ENCODE results near the gene CERK.

The CERK gene

DNA sequence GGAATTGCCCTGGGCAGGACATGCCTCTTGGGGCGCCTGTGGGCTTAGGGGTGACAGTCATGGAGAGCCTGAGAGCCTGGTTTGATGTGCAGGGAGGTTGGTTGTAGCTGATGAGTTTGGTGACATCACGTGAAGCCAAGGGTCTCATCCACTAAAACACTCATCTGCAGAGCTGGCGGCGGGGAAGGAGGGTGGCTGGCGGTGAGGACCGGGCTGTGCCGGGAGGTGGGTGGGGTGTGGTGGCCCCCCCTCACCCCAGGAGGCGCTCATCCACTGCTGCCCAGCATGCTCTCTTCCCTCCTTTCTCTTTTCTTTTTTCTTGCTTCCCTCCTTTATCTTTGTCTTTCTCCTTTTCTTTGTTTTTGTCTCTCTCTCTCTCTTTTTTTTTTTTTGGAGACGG, 68.9 kb downstream of the CERK start:
- H3K4me3 ChIP-seq (ENCODE audit: low read depth, low read length): no peak overlapping the region
- no peak for DNase-seq (ENCODE audit: low read depth)
- TF ChIP-seq, protein P1, sequence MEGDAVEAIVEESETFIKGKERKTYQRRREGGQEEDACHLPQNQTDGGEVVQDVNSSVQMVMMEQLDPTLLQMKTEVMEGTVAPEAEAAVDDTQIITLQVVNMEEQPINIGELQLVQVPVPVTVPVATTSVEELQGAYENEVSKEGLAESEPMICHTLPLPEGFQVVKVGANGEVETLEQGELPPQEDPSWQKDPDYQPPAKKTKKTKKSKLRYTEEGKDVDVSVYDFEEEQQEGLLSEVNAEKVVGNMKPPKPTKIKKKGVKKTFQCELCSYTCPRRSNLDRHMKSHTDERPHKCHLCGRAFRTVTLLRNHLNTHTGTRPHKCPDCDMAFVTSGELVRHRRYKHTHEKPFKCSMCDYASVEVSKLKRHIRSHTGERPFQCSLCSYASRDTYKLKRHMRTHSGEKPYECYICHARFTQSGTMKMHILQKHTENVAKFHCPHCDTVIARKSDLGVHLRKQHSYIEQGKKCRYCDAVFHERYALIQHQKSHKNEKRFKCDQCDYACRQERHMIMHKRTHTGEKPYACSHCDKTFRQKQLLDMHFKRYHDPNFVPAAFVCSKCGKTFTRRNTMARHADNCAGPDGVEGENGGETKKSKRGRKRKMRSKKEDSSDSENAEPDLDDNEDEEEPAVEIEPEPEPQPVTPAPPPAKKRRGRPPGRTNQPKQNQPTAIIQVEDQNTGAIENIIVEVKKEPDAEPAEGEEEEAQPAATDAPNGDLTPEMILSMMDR (IDR thresholded peaks at IDR 0.05; ENCODE audit: control insufficient read depth, extremely low read depth, insufficient read depth): no peak

DNA sequence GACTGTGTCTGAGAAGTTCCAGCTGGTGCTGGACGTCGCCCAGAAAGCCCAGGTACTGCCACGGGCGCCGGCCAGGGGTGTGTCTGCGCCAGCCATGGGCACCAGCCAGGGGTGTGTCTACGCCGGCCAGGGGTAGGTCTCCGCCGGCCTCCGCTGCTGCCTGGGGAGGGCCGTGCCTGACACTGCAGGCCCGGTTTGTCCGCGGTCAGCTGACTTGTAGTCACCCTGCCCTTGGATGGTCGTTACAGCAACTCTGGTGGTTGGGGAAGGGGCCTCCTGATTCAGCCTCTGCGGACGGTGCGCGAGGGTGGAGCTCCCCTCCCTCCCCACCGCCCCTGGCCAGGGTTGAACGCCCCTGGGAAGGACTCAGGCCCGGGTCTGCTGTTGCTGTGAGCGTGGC, 69.9 kb downstream of the CERK start:
- TF ChIP-seq, protein P1 (IDR thresholded peaks at IDR 0.05; ENCODE audit: control insufficient read depth, extremely low read depth, insufficient read depth): no peak
- DNase-seq (ENCODE audit: low read depth): no peak
- H3K4me3 ChIP-seq (ENCODE audit: low read depth, low read length): no peak overlapping the region

DNA sequence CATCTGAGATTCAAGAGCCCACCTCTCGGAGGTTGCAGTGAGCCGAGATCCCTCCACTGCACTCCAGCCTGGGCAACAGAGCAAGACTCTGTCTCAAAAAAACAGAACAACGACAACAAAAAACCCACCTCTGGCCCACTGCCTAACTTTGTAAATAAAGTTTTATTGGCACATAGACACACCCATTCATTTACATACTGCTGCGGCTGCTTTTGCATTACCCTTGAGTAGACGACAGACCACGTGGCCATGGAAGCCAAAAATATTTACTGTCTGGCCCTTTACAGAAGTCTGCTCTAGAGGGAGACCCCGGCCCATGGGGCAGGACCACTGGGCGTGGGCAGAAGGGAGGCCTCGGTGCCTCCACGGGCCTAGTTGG, 70.8 kb downstream of the CERK start:
- TF ChIP-seq, protein P1 (IDR thresholded peaks at IDR 0.05; ENCODE audit: control insufficient read depth, extremely low read depth, insufficient read depth): no peak
- no peak overlapping the region for H3K4me3 ChIP-seq (ENCODE audit: low read depth, low read length)
- DNase-seq (ENCODE audit: low read depth): no peak

DNA sequence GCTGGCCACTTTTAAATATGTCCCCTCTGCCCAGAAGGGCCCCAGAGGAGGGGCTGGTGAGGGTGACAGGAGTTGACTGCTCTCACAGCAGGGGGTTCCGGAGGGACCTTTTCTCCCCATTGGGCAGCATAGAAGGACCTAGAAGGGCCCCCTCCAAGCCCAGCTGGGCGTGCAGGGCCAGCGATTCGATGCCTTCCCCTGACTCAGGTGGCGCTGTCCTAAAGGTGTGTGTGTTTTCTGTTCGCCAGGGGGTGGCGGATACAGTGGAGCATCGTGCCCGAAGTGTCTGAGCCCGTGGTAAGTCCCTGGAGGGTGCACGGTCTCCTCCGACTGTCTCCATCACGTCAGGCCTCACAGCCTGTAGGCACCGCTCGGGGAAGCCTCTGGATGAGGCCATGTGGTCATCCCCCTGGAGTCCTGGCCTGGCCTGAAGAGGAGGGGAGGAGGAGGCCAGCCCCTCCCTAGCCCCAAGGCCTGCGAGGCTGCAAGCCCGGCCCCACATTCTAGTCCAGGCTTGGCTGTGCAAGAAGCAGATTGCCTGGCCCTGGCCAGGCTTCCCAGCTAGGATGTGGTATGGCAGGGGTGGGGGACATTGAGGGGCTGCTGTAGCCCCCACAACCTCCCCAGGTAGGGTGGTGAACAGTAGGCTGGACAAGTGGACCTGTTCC, 71.3 kb downstream of the CERK start:
- no peak overlapping the region for H3K4me3 ChIP-seq (ENCODE audit: low read depth, low read length)

DNA sequence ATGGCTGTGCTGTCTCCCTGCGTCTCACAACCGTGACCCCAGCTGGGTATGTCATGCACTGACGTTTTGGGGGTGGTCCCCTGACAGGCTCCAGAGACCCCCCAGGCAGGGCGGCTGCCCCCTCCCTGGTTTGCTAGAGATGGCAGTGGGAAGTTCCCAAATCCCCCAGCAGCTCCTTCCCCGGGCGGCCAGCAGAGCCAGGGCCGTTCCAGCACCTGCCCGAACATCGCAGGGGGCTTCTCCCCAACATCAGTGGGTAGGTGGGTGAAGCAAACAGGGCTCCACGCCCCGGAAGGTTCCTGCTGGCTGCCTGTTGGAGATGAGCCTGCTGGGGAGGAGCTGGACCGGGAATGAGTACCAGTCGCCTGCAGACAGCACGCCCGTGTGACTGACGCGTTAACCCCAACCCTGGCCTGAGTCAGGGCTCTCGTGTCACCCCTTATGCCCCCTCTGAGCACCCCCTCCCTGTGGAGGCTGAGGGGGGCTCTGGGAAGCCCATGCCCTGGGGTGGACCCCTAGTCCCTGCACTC, 72.2 kb downstream of the CERK start:
- no peak for DNase-seq (ENCODE audit: low read depth)
- TF ChIP-seq, protein P1 (IDR thresholded peaks at IDR 0.05; ENCODE audit: control insufficient read depth, extremely low read depth, insufficient read depth): no peak
- H3K4me3 ChIP-seq (ENCODE audit: low read depth, low read length): no peak overlapping the region

More for the DNA sequence above, 71.3 kb downstream of the CERK start:
- TF ChIP-seq, protein P1 (IDR thresholded peaks at IDR 0.05; ENCODE audit: control insufficient read depth, extremely low read depth, insufficient read depth): no peak
- no peak for DNase-seq (ENCODE audit: low read depth)

DNA sequence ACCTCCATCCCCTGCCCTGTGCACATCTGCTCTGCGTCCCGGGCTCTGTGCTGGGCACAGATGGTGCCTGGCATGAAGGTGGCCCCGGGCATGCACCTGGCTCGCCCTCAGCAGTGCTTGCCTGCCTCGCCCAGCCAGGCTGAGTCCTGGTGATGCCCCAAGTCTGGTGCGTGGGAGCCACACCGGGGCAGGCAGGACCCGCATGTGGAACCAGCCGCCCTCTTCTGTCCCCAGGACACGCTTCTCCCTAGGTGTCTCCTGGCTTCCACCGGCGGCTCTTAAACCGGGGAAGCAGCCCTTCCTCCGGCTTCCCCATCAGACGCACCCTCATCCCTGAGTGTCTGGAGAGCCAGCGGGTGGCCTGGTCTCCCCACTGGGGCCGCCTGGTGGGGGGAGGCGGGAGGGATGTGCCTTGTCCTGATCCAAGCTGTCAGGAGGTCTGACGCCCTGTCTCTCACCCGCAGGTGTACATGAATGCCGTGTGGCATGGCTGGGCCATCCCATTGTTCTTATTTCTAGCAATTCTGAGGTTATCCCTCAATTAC, 72.8 kb downstream of the CERK start:
- TF ChIP-seq, protein P1 (IDR thresholded peaks at IDR 0.05; ENCODE audit: control insufficient read depth, extremely low read depth, insufficient read depth): no peak
- no peak overlapping the region for H3K4me3 ChIP-seq (ENCODE audit: low read depth, low read length)
- no peak for DNase-seq (ENCODE audit: low read depth)

All from LNCaP clone FGC (cell line).